ENCODE results near the gene CHN2.

CHN2 gene

DNA sequence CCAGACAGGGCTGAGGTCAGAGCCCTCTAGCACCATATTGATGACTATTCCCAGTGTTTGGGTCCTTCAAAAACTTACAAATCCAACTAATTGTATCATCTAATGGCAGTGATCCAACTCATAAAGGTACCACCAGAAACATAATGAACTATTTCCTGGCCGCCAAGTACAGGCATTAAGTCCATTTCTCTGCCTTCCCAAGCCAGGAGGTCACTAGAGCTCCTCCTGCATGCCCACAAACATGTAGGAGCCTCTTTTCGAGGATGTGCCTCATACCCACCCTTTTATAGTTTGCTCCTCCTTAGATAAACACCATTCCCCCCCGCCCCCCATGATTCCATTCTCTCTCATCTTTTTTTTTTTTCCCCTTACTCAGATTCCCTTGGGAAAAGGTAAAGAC, 91.3 kb downstream of the CHN2 start:
- DNase-seq = no peak

DNA sequence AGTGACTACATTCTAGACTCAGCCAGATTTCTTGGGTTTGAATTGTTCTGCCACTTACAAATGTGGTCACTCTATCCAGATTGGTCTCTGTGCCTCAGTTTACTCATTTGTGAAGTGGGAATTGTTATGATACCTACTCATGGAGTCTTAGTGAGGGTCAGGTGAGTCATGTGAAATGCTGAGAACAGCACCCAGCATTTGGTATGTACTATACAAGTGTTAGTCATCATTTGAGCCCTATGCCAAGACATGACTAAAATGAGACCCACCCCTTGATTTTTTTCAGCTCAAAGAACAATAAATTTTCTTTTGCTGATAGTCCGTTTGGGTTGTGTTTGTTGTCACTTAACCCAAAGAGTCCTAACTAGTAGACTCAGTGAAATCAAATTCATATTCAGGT, 92.8 kb downstream of the CHN2 start:
- DNase-seq = no peak

DNA sequence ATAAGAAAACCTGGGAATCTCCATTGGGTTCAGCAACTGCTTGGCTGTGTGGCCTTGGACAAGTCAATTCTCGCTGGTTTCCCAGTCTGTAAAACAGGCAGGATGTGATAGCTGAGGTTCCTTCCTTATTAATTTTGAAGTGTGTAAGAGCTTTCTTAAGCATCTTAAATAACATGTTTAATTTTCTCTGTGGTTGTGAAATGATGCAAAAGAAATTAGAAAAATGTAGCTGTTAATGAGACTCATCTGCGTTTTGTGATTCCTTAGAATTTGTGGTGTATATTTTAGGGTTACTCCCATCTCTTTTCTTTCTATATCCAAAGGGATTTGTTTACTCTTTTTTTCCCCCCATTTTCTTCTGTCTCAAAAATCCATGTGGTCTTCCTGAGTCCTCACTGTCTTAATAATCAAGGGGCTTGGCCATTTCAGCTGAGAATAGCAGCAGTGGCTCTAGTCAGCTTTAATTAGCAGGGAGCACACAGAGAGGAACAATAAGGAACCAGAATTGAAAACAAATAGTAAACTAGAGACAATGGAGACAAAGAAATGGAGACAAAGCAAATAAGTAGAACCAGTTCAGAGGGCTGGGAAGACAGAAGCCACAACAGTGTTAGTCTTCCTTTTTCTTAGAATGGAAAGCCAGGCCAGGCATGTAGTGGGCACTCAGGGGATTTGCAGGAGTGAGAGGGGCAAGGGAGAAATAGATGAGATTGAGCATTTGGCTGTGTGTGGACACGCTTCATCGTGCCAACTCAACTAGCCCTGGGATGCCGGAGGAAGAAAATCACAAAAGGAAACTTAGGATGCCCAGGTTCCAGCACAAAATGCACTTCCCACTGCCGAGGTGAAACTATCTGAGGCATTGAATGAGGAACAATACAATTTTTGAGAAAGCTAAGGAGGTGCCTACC, 93.9 kb downstream of the CHN2 start:
- DNase-seq = no peak

DNA sequence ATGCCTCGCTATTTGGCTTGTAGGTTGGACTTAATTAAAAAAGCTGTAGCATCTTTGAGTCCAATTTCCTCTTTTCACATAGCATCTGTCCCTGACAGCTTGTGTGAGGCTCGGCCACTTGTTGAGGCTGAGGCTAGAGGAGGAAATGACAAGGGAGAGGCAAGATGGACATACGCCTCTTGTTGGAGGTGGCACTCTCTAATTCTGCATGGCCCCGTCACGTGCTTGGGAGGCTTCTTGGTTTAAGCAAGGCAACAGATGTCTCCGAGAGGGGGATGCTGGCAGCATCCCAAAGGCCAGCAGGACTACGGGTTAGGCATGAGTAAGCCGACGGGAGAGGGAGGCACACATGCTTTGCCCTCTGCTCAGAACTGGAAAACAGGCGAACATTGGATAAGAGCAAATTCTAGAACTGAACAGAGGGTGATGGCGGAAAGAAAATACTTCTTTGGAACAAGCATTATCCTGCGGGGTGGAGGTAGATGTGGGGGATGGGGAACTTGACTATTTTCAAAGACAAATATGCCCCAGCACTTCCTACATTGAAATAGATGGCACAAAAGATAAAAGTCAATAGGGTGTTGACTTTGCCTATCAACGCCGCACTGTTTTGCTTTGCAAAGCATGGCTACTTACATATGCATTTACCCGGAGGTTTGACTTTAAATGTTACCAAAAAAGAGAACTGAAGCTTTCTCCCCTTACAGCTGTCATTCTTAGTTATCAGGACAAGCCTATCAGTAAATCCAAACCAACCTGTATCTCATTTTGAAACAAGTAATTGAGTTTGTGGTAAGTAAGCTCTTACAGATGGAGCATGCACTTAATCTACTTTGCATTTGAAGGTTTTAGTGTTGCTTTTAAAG, 94.8 kb downstream of the CHN2 start:
- peak; percentile 63 to 83 (median 78) for DNase-seq

DNA sequence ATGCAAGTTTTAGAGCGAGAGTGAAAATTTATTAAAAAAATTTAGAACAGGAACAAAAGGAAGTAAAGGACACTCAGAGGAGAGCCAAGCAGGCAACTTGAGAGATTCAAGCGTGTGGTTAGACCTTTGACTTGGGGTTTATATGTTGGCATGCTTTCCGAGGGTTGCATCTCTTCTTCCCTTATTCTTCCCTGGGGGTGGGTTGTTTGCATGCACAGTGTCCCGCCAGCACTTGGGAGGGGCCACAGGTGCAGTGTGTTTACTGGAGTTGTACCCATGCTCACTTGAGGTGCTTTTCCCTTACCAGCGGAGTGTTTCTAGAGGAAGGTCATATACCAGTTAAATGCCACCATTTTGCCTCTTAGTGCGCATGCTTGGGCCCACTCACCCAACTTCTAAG, 96.3 kb downstream of the CHN2 start:
- DNase-seq = no peak

DNA sequence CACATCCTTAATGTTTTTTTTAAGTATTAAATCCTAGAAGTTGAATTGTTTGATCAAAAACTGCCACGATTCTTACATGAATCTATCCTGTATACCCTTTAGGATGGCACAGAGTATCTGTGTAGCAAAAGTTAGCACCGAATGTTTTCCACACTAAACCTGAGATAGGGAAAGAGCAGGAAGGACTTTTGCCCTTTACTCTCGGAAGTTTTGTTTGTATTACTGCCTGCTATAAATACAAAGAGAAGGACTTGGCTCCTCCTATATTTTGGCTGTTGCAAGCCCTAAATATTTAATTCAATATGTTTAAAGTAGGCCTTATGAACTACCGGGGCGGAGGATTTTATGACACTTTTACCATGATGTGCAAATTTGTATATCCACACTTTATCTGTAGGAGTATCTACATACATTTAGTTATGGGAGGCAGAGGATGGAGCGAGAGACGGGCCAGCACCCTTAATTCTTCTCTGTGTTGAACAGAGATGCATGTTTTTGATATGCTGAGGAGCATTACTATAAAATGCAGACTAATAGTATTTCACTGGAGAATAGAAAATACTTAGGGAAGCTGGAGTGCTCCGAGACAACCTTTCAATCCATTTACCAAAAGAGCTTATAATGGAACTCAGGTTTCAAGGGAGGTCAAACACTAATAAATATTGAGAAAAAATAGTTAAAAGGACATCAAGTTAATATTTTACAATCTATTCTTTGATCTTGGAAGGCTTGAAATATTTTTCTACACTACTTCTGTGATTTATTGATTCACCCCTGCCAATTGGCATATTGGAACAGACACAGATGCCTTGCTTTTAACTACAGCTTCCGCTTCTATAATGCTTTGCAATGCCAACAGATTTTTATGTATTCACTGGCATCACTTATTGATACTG, 97.4 kb downstream of the CHN2 start:
- DNase-seq = no peak

DNA sequence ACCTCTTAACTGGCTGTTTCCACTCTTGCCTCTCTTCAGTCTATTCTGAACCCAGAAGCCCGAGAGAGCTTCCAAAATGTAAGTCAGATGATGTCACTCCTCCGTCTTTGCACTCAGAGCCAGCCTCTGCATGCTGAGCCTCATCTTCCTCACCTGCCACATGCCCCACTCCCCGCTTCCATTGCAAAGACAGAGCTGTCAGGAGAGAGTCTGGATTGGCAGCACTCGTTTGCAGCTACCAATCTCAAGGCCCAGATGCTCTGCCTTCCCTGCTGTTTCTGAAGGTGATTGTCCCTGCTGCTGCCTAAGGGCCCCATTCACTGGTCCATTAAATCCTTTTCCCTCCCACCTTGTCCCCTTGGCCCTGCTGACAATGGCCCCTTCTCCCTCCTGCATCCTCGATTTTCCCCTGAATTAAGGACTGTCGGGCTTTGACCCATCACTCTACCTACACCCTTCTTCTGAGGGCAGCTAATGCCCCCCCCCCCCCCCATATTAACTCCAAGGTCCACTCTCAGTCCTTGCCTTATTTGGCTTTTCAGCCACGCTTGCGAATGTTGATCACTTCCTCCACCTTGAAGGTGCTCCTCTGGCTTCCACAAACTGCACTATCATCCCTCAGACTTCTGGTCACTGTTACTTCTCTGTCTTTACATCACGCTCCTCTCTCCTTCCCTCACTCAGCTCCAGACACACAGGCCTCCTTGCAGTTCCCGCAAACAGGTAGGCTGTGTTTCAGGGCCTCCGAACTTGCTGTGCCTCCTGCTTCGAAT, 98.5 kb downstream of the CHN2 start:
- no peak for DNase-seq

DNA sequence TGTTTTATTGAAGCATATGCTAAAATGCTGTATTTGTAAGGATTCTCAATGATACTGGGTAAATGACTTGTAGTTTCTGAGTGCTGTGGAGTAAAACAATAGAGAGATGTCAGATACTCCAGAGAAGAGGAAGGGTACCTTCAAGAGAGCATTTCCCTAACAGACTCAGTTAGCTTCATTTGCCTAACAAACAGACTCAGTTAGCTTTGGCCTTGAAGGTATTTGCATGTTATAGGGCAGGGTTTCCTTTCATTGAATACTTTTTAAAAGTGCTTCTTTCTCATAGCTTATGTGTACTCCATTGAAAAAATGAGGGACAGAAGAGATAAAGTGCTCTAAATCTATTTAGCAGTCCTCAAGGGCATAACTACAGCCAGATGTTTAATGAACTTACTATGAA, 101.8 kb downstream of the CHN2 start:
- no peak for DNase-seq

DNA sequence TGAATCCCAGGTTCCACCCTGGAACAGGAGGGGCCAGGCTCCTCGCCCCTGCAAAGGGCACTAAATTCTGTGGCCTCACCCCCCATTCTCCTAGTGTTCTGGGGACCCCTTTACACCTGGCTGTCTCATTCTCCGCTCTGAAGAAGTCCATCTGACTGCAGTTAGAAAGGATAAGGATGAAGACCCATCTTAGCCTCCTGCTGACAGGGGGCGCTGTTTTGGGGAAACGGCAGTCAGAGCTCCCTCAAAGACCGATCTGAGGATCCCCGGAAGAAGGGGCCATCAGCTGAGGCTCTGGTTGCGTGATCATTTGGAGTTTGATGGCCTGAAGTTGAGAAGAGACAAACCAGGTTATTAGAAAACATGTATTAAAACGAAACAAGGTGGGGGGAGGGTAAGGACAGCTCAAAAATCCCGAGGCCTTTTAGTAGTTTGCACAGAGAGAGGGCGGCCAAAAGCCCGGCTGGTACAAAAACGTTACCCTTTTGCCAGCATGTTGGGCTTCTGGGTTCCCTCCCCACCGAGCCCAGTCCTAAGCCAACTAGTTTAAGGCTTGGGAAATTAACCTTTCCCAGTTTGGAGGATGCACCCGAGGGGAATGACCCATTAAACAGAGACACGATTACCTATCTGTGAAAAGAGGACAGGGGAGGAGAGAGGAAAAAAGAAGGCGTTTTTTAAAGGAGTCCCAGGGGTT, 102.8 kb downstream of the CHN2 start:
- DNase-seq = peak in 1 of 4 experiments; percentile 34

DNA sequence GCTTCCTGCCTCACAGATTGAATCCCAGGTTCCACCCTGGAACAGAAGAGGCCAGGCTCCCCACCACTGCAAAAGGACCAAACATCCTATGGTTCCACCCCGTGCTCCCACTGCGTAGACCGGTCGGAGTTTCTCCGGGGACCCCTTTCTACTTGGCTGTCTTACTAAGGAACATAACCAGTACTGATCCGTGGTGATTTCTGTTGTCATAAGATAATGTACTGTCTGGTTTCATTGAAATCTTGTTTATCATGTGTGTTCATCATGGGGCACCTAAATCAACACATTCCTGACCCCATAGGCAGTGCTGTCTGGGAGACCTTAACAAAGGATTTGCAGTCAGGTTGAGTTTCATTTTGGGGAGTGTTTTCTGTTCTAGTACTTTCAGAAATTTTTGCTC, 104.5 kb downstream of the CHN2 start:
- no peak for DNase-seq

DNA sequence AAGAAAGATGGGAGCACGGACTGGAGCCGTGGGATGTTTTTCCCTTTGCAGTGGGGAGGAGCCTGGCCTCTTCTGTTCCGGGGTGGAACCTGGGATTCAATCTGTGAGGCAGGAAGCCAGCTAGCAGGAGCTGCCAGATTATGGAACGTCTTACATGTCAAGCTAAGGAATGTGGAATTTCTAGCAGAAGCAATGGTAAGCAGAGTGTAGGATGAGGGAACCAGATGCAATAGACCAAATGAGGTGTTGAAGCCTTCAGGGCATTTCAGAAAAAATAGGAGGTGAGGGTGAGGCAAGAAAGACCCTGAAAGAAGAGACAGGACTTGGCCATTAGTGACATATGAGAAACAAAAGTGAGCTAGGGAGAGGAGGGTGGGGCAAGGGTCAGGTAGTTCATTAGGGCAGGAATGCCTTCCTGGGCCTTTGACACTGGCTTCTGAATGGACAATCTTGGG, 105.5 kb downstream of the CHN2 start:
- no peak for DNase-seq

DNA sequence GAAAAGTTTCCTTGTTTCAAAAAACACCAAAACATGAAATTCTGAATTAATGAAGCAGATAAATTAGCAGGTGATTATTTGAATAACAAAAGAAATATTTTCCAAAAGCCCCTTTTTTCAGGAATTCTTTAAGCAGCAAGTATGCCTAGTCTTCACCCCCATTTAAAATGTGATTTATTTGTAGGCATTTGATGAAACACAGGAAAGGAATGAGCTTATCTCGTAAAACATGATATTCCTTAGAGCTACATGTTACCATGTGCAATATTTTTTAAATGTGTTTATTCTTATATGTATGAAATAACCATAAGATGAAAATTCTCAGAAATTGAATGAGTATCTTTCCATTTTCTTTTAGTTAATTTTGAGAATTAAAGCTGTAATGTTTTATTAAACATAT, 106.1 kb downstream of the CHN2 start:
- no peak for DNase-seq

DNA sequence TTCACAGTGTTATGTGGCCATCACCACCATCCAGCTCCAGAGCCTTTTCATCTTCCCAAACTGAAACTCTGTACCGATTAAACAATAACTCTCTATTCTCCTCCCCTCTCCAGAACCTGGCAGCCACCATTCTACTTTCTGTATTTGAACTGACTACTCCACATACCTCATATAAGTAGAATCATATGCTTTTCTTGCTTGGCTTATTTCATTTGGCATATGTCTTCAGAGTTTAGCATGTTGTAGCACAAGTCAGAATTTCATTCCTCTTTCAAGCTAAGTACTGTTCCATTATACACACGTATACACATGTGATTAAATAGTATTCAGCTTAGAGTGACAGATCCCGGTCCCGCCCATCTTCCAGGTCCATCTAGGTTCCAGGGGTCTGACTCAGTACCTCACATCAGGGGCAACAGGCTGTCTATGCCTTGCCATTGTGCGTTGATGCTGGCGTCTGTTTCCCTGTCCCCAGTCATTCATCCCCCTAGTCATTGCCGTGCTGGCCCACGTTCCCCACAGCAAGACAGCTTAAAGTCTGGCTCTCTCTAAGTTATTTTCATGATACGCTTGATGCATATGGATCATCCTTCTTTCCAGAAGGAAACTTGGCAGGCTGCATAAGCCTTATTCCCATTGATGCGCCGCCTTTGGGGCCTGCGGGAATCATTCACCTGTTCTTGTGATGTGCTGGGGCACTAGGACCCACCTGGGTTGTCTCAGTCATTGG, 108.3 kb downstream of the CHN2 start:
- no peak for DNase-seq

DNA sequence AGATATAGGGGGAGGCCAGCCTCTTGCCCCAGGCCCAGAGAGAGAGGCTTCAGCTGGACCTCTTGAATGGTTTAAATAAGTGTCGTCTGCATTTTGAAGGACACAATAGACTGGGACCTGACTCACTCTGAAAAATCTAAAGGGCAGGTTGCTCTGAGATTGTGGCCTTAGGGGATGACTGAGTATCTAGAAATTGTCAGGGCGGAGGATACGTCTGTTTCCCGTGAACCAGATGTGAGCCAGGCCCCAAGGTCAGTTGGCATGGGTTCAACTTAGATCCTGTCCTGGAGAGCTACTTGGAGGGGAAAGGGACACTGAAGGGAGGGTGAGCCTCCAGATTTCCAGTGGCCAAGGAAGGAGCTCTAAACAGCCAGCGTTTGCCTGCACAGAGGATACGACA, 110.2 kb downstream of the CHN2 start:
- no peak for DNase-seq

DNA sequence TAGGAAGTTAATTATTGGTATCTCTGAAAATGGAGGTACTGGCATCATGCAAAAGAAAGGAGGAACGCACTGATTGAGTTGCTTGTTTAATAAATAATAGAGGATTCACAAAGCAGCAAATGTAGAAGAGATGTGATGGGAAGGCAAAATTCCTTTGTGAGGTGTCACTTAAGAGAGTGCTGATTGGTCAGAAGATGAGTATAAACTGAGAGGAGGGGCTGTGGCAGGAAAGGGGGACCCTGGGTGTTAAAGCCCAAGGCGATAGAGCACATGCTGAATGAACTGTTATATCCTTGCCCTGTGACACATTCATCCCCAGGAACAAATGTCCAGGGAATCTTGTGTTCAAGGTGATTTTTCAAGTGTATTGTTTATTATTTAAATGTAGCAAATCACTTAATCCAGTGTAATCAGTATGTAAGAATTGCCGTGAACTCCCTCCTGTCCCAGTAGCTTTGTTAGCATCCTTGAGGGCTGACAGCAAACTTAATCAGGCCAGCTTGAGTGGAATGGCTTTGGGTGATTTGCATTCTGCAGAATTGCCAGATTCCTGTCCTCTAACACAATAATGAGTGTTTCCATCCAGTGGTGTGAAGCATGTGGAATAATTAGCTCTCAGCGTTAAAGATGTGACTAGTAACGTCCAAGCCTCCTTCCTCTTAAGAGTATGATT, 111.9 kb downstream of the CHN2 start:
- DNase-seq = no peak

DNA sequence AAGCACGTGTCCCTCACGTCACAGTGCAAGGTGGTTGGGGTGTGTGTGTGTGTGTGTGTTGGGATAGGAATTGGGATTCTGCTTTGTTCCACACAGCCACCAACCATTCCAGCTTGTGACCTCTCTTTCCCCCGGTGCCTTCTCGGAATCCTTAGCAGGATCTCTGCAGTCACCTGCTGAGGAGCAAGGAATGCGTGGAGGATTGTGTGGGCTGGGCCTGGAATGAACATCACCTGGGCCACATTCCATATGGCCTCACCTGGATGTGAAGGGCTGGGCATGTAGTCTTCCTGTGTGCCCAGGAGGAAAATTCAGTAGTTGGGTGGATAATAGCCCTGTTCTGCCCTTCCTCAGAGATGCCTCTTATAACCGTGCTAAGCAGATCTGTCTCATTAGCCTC, 113.8 kb downstream of the CHN2 start:
- DNase-seq = no peak

DNA sequence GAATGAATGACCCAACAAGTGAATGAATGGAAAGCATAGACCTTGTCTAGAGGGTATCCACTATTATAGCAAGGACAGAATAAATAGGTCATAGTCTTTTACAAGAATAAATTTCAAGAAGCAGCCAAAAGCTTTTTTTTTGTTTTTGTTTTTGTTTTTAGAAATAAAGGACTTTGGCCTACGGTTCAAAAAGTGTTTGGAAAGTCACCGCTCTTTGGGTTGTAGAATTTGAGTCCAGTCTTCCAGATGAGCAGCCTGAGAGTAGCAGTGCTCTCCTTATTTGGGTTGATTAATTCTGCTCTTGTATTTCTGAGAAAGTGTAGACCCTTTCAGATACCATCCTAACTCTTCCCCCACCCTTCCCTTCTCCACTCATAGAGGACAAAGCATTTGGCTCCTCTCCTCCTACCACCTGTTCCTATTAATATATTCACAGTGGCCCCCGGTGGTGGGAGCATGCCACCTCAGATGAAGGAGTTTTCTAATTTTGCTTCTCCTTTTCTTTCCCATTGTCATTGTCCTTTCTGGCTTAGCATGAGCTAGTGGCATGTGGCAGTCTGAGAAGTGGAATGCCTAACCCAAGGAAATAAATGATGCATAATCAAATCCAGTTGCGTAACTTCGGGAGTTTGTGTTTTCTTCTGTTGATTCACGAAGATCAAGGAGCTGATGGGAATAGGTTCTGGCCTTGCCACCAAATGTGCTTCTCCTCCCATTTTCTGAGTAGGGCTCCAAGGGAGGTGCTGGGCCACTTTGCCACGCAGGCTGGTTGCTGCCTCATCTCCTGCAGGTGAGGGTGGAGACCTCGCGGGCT, 114.7 kb downstream of the CHN2 start:
- peak in 1 of 4 experiments; percentile 12 for DNase-seq

DNA sequence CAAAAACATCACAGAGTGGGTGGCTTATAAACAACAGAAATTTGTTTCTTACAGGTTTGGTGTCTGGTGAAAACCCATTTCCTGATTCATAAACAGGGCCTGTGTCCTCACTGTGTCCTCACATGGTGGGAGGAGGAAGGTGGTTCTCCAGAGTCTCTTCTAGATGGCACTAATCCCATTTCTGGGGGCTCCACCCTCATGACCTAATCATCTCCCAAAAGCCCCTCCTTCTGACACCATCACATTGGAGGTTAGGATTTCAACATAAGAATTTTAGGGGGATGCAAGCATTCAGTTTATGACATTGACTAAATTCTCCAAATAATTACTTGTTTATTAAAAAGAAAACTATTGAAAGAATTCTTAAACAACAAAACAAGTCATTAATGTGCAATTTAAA, 116.0 kb downstream of the CHN2 start:
- no peak for DNase-seq

DNA sequence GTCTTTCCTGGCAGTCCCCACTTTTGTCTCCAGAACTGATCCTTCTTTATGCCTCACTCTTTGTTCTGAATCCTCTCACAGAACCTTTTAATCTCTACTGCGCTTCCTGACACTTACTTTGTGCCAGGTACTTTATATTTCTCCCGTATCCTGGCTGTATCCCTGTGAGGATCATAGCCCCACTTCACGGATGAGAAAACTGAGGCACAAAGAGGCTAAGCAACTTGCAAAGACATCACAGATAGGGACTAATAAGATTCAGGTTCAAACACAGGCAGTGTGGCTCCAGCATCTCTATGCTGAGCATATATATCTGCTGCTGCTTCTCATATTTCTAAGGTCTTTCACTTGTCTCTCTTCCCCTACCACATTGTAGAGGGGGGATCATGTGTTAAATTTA, 116.7 kb downstream of the CHN2 start:
- no peak for DNase-seq
